ENCODE results near the gene NAIF1. TPM values are rescaled to one million over a fixed set of nuclear protein-coding genes. Genes with fewer than 3 reads are reported as not detected.

The NAIF1 gene
- total RNA-seq, 1 experiment from 2014 or later: 14.6 TPM

DNA sequence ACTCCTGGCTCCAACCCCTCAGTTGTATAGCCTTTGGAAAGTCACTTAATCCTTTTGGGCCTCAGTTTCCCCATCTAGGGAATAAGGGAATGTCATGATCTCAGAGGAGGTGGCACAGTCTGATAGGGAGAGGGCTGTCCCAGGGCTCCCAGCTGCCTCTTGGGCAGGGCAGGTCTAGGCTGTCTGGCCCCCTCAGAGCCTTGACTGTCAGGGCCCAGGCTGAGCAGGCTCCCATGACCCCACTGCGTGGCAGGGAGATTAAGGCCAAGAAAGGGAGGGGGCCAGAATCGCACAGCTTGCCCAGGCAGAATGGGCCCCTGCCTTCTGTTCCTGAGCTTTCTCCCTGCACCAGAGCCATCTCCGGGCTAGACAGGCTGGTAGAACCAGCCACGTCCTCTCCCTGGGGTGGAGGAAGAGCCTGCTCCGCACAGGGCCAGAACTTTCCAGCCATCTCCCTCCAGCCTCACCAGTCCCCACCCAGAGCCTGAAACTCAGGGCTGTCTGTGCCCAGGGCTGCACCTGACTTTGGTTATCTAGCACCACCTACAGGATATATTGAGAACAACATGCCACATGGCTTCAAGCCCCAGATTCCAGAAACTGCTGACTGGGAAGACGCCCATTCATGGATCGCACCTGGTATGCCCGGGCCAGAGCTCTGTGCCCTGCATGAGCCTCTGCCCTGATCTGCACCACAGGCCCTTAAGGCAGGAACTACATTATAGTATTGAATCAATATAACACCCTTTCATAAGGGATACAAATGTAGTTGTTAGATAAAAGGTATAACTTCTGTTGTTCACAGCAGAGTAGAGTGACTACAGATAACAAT, 32.1 kb downstream of the NAIF1 start:
- no peaks in the 10 kb centered on the region for H3K36me3 ChIP-seq (ENCODE audit: control insufficient read depth, insufficient read depth, low read length)
- peak; percentile 98 for ATAC-seq

DNA sequence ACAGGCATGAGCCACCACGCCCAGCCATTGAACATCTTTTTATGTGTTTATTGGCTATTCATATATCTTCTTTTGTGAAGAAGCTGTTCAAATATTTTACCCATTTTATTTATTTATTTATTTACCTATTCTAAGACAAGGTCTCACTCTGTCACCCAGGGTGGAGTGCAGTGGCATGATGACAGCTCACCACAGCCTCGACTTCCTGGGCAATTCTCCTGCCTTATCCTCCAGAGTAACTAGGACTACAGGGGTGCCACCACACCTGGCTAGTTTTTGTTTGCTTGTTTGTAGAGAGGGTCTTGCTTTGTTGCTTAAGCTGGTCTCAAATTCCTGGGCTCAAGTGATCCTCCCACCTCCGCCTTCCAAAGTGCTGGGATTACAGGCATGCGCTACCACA, 33.5 kb downstream of the NAIF1 start:
- Histone ChIP-seq H3K27me3 (ENCODE audit: control insufficient read depth, insufficient read depth, low read length) (no peaks in the 10 kb centered on the region), H3K27ac (ENCODE audit: low read length) (peak overlapping the region; percentile 83), H3K4me3 (ENCODE audit: low read depth in 2 of 2, low read length in 2 of 2) (no peak overlapping the region), H3K4me1 (ENCODE audit: control insufficient read depth, insufficient read depth, low read length) (peaks cover 8% of the 10 kb centered on the region), H3K9me3 (ENCODE audit: control insufficient read depth, insufficient read depth, low read depth, low read length) (no peaks in the 10 kb centered on the region), H3K36me3 (ENCODE audit: control insufficient read depth, insufficient read depth, low read length) (no peaks in the 10 kb centered on the region)
- ATAC-seq (no peak), DNase-seq (ENCODE audit: low read depth, low spot score) (no peak)
- TF ChIP-seq, protein P1, sequence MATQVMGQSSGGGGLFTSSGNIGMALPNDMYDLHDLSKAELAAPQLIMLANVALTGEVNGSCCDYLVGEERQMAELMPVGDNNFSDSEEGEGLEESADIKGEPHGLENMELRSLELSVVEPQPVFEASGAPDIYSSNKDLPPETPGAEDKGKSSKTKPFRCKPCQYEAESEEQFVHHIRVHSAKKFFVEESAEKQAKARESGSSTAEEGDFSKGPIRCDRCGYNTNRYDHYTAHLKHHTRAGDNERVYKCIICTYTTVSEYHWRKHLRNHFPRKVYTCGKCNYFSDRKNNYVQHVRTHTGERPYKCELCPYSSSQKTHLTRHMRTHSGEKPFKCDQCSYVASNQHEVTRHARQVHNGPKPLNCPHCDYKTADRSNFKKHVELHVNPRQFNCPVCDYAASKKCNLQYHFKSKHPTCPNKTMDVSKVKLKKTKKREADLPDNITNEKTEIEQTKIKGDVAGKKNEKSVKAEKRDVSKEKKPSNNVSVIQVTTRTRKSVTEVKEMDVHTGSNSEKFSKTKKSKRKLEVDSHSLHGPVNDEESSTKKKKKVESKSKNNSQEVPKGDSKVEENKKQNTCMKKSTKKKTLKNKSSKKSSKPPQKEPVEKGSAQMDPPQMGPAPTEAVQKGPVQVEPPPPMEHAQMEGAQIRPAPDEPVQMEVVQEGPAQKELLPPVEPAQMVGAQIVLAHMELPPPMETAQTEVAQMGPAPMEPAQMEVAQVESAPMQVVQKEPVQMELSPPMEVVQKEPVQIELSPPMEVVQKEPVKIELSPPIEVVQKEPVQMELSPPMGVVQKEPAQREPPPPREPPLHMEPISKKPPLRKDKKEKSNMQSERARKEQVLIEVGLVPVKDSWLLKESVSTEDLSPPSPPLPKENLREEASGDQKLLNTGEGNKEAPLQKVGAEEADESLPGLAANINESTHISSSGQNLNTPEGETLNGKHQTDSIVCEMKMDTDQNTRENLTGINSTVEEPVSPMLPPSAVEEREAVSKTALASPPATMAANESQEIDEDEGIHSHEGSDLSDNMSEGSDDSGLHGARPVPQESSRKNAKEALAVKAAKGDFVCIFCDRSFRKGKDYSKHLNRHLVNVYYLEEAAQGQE (IDR thresholded peaks at IDR 0.05; ENCODE audit: insufficient read depth in 1 of 2, low read depth in 2 of 2, low read length in 1 of 2): no peak
- ChIA-PET POLR2A (no interaction called here), CTCF (no interaction called here)
- in situ Hi-C loops (cut with HindIII; ENCODE audit: low pct_unique_long_range_greater_than_20kb, low sequenced_read_pairs): no loop called here
- intact Hi-C loops (cut with micrococcal nuclease; ENCODE audit: unreplicated experiment): no loop called here
- no TSS peak for BruUV-seq (replicated peaks)

More for the DNA sequence above, 32.1 kb downstream of the NAIF1 start:
- peak overlapping the region; percentile 83 for H3K27ac ChIP-seq (ENCODE audit: low read length)
- POLR2A ChIA-PET: interaction anchor here (1.5 kb wide), 1 partner anchor 55 kb away, joined by 3 read pairs; the partner anchor contains the start of gene EEIG1
- CTCF ChIA-PET: interaction anchor here (0.5 to 1.8 kb wide), 2 partner anchors 91 to 242 kb away, joined by 3 to 8 read pairs; no protein-coding TSS in a partner anchor
- peak; percentile 89 for DNase-seq (ENCODE audit: low read depth, low spot score)
- H3K4me1 ChIP-seq (ENCODE audit: control insufficient read depth, insufficient read depth, low read length): peaks cover 8% of the 10 kb centered on the region
- no peaks in the 10 kb centered on the region for H3K27me3 ChIP-seq (ENCODE audit: control insufficient read depth, insufficient read depth, low read length)
- in situ Hi-C loops (cut with HindIII; ENCODE audit: low pct_unique_long_range_greater_than_20kb, low sequenced_read_pairs) (no loop called here), intact Hi-C loops (cut with micrococcal nuclease; ENCODE audit: unreplicated experiment) (loop anchor here (5.0 kb wide), 1 partner anchor 93 kb away; no protein-coding TSS in a partner anchor)
- BruUV-seq (replicated peaks): no TSS peak
- TF ChIP-seq, protein P1 (IDR thresholded peaks at IDR 0.05; ENCODE audit: insufficient read depth in 1 of 2, low read depth in 2 of 2, low read length in 1 of 2): no peak
- TF ChIP-seq POLR2AphosphoS5 (IDR thresholded peaks at IDR 0.05; ENCODE audit: low read depth, low read length) (peak; percentile 51; the same call in 1 of the 2 replicates), SIN3A (IDR thresholded peaks at IDR 0.05; ENCODE audit: borderline replicate concordance, insufficient read depth, low read depth, low read length) (no peak), TCF7L2 (IDR thresholded peaks at IDR 0.05; ENCODE audit: low read depth, low read length) (no peak)
- TF ChIP-seq, protein P2, sequence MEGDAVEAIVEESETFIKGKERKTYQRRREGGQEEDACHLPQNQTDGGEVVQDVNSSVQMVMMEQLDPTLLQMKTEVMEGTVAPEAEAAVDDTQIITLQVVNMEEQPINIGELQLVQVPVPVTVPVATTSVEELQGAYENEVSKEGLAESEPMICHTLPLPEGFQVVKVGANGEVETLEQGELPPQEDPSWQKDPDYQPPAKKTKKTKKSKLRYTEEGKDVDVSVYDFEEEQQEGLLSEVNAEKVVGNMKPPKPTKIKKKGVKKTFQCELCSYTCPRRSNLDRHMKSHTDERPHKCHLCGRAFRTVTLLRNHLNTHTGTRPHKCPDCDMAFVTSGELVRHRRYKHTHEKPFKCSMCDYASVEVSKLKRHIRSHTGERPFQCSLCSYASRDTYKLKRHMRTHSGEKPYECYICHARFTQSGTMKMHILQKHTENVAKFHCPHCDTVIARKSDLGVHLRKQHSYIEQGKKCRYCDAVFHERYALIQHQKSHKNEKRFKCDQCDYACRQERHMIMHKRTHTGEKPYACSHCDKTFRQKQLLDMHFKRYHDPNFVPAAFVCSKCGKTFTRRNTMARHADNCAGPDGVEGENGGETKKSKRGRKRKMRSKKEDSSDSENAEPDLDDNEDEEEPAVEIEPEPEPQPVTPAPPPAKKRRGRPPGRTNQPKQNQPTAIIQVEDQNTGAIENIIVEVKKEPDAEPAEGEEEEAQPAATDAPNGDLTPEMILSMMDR (IDR thresholded peaks at IDR 0.05): peak; percentile 81
- H3K4me3 ChIP-seq (ENCODE audit: low read depth in 2 of 2, low read length in 2 of 2): no peak overlapping the region
- H3K9me3 ChIP-seq (ENCODE audit: control insufficient read depth, insufficient read depth, low read depth, low read length): no peaks in the 10 kb centered on the region
